Measurements from ENCODE around the gene BCO2. TPM values are rescaled to one million over a fixed set of nuclear protein-coding genes. Genes with fewer than 3 reads are reported as not detected.

The BCO2 gene, protein sequence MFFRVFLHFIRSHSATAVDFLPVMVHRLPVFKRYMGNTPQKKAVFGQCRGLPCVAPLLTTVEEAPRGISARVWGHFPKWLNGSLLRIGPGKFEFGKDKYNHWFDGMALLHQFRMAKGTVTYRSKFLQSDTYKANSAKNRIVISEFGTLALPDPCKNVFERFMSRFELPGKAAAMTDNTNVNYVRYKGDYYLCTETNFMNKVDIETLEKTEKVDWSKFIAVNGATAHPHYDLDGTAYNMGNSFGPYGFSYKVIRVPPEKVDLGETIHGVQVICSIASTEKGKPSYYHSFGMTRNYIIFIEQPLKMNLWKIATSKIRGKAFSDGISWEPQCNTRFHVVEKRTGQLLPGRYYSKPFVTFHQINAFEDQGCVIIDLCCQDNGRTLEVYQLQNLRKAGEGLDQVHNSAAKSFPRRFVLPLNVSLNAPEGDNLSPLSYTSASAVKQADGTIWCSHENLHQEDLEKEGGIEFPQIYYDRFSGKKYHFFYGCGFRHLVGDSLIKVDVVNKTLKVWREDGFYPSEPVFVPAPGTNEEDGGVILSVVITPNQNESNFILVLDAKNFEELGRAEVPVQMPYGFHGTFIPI
- 0.66 and 1.0 TPM in 2 replicates for total RNA-seq (2014; rRNA removed; shearing (Covaris generic))

DNA sequence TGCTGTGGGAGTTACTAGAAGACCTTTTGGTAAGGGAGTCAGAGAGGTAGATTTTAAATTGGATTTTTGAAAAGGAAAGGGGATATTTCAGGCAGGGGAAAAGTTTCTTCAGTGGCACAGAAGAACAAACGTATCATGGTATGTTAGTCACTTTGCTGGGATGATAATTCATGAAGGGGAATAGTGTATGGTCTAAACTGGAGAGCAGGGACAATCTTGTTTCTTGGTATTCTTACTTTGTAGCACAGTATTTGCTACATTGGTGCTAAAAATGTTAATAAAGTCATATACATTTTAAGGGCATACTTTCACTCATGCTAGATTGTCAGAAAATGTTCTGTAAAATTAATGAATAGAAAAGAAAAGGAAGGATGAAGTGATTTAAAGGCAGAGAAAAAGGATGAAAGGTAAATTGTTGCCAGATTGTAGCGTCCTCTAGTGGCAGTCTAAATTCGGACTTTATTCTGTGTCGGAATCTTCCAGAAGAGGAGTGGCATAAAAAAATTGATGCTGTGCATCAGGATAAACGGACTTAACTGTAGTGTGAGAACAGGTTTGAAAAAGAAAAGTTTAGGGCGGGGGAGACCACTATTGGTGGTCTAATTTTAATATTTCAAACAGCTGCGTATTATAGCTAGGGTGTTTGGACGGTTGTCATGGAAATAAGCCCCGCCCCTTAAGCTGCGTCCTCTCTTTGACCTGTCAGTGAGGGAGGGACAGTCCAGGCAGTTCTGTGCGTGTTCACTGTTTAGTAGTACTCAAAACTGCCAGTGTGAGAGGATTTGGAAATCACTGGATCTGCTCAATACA lies at the start of gene BCO2:
Gene BCO2, plus strand, starts transcription at position 724 of the 810 bp plus-strand sequence. CDS start 90 bp downstream, outside the sequence.

DNA sequence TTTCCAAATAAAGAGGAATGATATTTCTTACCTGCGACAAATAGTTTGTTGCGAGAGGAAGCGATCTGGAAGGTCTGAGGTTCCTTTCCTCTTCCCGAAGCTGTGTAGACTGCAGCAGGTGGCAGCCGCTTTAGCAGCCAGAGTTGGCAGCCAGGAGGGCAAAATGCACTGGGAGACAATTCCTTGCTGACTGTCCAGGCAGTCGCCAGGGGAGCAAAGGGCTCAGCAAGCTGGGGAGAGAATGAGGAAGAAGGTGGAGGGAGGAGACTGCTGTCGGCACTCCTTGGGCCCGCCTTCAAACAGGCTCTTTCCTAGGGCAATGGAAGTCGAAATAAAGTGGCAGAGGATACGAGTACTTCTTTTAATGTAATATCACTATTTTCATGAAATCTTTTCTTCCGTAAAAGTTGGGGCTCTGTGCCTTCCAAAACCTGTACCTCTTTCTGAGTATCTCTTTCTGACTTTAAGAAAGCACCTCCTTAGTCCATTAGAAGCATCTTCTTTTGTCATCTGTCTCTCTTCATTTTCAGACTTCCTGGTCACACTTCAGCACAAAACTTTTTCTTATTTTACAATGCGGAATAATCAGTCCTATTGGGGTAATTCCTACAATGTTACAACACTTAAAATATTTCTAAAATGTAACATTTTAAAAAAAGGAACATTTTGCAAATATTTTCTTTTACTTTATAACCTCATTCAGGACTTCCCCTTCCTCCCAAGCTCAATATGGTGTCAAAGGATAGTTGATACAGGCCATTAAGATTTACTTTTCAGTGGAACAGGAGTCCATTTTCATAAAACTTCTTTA lies 11.2 kb upstream of the BCO2 start, which contains the start of gene IL18:
Gene IL18, minus strand, starts transcription at position 220 of the 811 bp plus-strand sequence. CDS start 9,041 bp downstream, outside the sequence.

DNA sequence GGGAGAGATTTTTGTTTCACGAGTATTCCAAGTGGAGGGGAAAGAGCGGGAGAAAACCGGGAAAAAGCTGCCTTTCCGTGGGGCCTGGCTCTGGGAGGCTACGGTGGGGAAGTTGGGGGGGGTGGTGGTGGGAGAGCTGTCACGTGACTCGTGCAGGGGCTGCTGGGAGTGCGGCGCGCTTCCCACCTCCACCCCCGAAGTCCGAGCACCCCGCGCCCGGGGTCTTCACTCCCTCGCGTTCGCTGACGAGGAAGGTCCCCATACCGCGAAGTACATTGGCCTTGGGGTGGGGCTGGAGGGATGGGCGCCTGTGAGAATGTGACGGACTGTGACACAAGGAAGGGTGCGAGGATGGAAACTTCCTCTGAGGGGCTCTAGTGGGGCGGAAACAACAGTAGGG lies 8.2 kb upstream of the BCO2 start, which contains the start of gene TEX12:
Gene TEX12, plus strand, starts transcription at position 228 of the 400 bp plus-strand sequence. CDS start 1,897 bp downstream, outside the sequence.

DNA sequence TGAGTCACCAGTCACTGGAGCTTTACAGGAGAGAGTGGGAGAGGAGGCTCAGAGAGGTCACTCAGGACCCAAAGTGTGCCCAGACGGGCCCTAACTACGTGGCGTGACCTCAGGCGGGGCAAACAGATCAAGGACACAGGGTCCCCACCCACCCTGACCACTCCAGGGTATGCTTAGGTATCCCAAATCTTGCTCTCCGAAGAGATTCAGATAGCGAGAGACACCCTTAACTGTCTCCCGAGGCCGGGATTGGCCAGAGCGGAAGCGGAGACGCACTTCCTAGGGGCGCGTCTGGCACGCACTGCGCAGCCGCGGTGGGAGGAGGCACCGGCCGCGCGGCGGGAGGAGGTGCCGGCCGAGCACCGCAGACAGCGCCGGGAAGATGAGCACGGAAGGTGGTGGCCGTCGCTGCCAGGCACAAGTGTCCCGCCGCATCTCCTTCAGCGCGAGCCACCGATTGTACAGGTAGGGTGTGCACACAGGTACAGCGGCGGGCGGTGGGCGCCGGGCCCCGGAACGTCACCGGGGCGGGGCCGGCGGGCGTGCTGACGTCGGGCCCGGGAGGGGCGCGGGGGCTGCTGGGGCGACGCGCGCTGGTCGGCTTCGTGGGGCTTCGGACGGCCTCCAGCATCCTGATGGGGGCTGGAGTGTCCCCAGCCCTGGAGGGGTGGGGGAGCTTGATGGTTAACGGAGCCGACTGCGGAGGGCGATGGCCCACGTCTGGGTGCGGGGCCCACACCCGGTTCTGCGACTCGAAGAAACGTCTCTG lies 50.9 kb downstream of the BCO2 start, which contains the start of gene PTS:
Gene PTS, plus strand, starts transcription at position 367 of the 769 bp plus-strand sequence. Its CDS starts 16 bp downstream, at position 383.

DNA sequence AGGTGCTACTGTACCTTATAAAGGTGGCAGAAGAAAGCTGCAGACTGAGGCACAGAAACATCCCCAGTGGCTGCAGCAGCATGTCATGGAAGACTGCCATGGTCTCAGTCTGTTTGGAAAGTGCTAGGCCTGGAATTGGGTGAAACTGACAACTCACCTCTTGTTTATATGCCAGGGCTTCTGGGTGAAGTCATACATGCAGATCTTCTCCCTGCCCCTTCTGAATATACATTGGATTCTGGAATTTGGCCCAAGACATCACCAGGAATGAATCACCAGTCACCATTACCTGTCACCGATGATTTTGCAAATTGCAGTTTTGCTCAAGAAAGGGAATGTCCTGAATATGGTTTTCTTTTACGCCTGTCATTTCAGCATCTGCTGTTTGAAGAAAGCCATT lies 85.2 kb downstream of the BCO2 start, which contains the start of gene PLET1:
Gene PLET1, minus strand, starts transcription at position 371 of the 400 bp plus-strand sequence. Its CDS starts 271 bp downstream, at position 100.

Small RNA genes within 50 kb of the gene (small RNA-seq; reads per million reads assigned to genes)
- gene MRPS36P4: not detected

Other genes starting within 250 kb of the BCO2 start
- gene DIXDC1, start 238.2 kb upstream of the BCO2 start, total RNA-seq (2014; rRNA removed; shearing (Covaris generic)): 5.0 and 6.2 TPM in 2 replicates
- gene DLAT, start 150.1 kb upstream of the BCO2 start, total RNA-seq (2014; rRNA removed; shearing (Covaris generic)): 28.2 and 33.2 TPM in 2 replicates
- 1.7 and 2.1 TPM in 2 replicates for gene PIH1D2, start 101.5 kb upstream of the BCO2 start, total RNA-seq (2014; rRNA removed; shearing (Covaris generic))
- 16.4 and 24.2 TPM in 2 replicates for gene NKAPD1, start 101.2 kb upstream of the BCO2 start, total RNA-seq (2014; rRNA removed; shearing (Covaris generic))
- 90.4 and 106 TPM in 2 replicates for gene TIMM8B, start 88.8 kb upstream of the BCO2 start, total RNA-seq (2014; rRNA removed; shearing (Covaris generic))
- gene SDHD, start 88.6 kb upstream of the BCO2 start, total RNA-seq (2014; rRNA removed; shearing (Covaris generic)): 48.0 and 62.7 TPM in 2 replicates
- gene IL18, start 11.4 kb upstream of the BCO2 start, total RNA-seq (2014; rRNA removed; shearing (Covaris generic)): 1.2 and 3.5 TPM in 2 replicates
- gene TEX12, start 8.1 kb upstream of the BCO2 start, total RNA-seq (2014; rRNA removed; shearing (Covaris generic)): not detected in 2 replicates
- gene PTS, start 50.9 kb downstream of the BCO2 start, total RNA-seq (2014; rRNA removed; shearing (Covaris generic)): 54.4 and 65.5 TPM in 2 replicates
- gene PLET1, start 85.3 kb downstream of the BCO2 start, total RNA-seq (2014; rRNA removed; shearing (Covaris generic)): not detected in 2 replicates